PC-3 (cell line): ENCODE results near the gene HNRNPF. TPM values are rescaled to one million over a fixed set of nuclear protein-coding genes. Genes with fewer than 3 reads are reported as not detected.

Source experiments
- ATAC-seq: fragments of 200-7000 bp; cut with Tn5 transposase; 2 replicates; pipeline ENCODE4 v1.9.1; 2020; ENCODE audit warnings: mild to moderate bottlenecking, moderate library complexity
- BruUV-seq: library from RNA; stranded (reverse); fragments of 400-500 nt; replicated peaks from 2 replicates; lab custom pipeline; 2021; lab: Mats Ljungman, UMichigan
- CTCF ChIA-PET: fragments of 300-600 bp; sonication (Branson Sonifier 250); formaldehyde crosslinking; loops from one replicate; lab custom pipeline; 2022; ENCODE audit warnings: antibody characterized with exemption; lab: Charles Lee
- POLR2A ChIA-PET: fragments of 300-600 bp; sonication (Branson Sonifier 250); formaldehyde crosslinking; loops from one replicate; lab custom pipeline; 2022; ENCODE audit warnings: antibody characterized with exemption; ENCODE audit not compliant: unreplicated experiment; lab: Charles Lee
- DNase-seq: peaks from one replicate; pipeline ENCODE4 v3.0.0-alpha.2; 2015
- H2AFZ ChIP-seq: fragments of 300-600 bp; sonication (generic); 2 replicates; pipeline ENCODE4 v1.6.0; 2016; ENCODE audit warnings: antibody characterized with exemption, low read length
- H3F3A ChIP-seq: fragments of 300-600 bp; sonication (generic); one replicate; pipeline ENCODE4 v1.6.0; 2017; ENCODE audit warnings: antibody characterized with exemption, low read length, control low read depth, mild to moderate bottlenecking; ENCODE audit not compliant: unreplicated experiment
- H3K27ac ChIP-seq: fragments of 300-600 bp; sonication (generic); 2 replicates; pipeline ENCODE4 v1.5.1; 2016; ENCODE audit warnings: mild to moderate bottlenecking, low read length
- H3K27me3 ChIP-seq: fragments of 300-600 bp; sonication (generic); 2 replicates; pipeline ENCODE4 v1.6.1; 2016; ENCODE audit warnings: low read length, mixed read lengths
- H3K36me3 ChIP-seq: fragments of 300-600 bp; sonication (generic); 2 replicates; pipeline ENCODE4 v1.6.1; 2016; ENCODE audit warnings: low read depth, mixed run types, low read length, mixed read lengths
- H3K4me1 ChIP-seq: fragments of 300-600 bp; sonication (generic); 2 replicates; pipeline ENCODE4 v1.5.1; 2016; ENCODE audit warnings: low read length; ENCODE audit not compliant: insufficient read depth
- H3K4me2 ChIP-seq: fragments of 300-600 bp; sonication (generic); 2 replicates; pipeline ENCODE4 v1.6.0; 2016; ENCODE audit warnings: low read length
- H3K4me3 ChIP-seq: fragments of 300-600 bp; sonication (generic); 2 replicates; pipeline ENCODE4 v1.5.1; 2016; ENCODE audit warnings: mild to moderate bottlenecking, low read length, mixed read lengths
- H3K79me2 ChIP-seq: fragments of 300-600 bp; sonication (generic); 2 replicates; pipeline ENCODE4 v1.6.1; 2017; ENCODE audit warnings: low read length, mixed read lengths
- H3K9ac ChIP-seq: fragments of 300-600 bp; sonication (generic); 2 replicates; pipeline ENCODE4 v1.6.0; 2016; ENCODE audit warnings: mild to moderate bottlenecking, low read length
- H3K9me2 ChIP-seq: fragments of 300-600 bp; sonication (generic); replicated peaks from 2 replicates; pipeline ENCODE4 v1.6.1; 2016; ENCODE audit warnings: mixed run types, low read length, mixed read lengths
- H3K9me3 ChIP-seq: fragments of 300-600 bp; sonication (generic); 2 replicates; pipeline ENCODE4 v1.6.1; 2016; ENCODE audit warnings: low read length, mixed read lengths
- H4K20me1 ChIP-seq: fragments of 300-600 bp; sonication (generic); 2 replicates; pipeline ENCODE4 v1.6.1; 2016; ENCODE audit warnings: low read length, mixed read lengths
- CTCF ChIP-seq: fragments of 300-600 bp; sonication (generic); conservative IDR thresholded peaks from 2 replicates; pipeline ENCODE4 v1.5.1; 2017; ENCODE audit warnings: antibody characterized with exemption, low read depth, mild to moderate bottlenecking, low read length
- EZH2 ChIP-seq: fragments of 300-600 bp; sonication (generic); IDR thresholded peaks from one replicate; pipeline ENCODE4 v1.6.1; 2017; ENCODE audit warnings: antibody characterized with exemption, mild to moderate bottlenecking, low read length; ENCODE audit not compliant: unreplicated experiment
- EZH2phosphoT487 ChIP-seq: fragments of 300-600 bp; sonication (generic); IDR thresholded peaks from 2 replicates; pipeline ENCODE4 v1.6.1; 2018; ENCODE audit warnings: mild to moderate bottlenecking, antibody characterized with exemption, low read length, borderline replicate concordance
- intact Hi-C: fragments of 100-400 bp; cut with micrococcal nuclease; formaldehyde crosslinking; loops from 2 replicates; pipeline ENCODE4 v1.9.0; 2023
- total RNA-seq: library from RNA; depleted of rRNA; stranded (reverse); fragments of >200 nt; gene quantifications from 2 replicates; pipeline ENCODE4 v1.2.3, GENCODE V29; 2014

HNRNPF gene
- total RNA-seq, 1 experiment from 2014 or later: 421 TPM

DNA sequence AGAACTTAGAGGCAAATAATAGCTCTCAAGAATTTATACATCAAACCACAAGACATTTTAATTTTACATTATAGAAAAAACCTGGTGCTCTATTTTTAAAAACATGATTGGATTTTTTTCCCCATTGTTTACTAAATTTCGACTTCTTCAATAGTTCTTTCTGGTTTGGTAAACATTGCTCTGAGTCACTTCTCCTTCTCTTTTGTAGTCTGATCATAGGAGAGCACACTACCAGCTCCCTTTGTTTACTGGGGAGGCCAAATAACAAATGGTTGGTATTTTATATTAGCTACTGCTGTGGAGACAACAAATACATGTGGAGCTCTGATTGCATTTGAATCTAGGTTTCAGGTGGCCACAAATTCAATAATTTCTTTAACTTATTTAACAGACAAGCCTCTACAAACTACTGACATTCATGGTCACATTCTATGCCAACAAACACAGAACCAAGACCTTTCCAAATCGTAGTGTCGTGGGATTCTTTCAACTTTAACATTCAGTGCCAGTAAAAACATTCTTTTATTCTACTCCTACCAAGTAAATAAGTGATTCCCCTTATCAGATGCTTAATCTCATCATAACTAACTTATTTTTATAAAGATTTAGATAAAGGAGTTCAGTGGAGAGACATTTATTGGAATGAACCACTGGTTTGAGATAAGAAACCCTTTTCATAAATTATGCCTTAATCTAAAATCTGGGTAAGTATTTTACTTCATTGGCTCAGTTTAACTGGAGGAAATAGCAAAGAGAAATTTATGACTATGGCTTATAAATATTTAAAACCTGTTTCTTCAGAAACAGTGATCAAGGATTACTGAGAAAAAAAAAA, 55.3 kb downstream of the HNRNPF start:
- intact Hi-C loops: no loop called here
- H3K27me3 ChIP-seq: no peaks in the 10 kb centered on the region
- no peak overlapping the region for H3K9ac ChIP-seq
- H3K36me3 ChIP-seq: no peaks in the 10 kb centered on the region
- ChIA-PET POLR2A (no interaction called here), CTCF (interaction anchor here (0.6 kb wide), 1 partner anchor 62 kb away, joined by 3 read pairs; no protein-coding TSS in a partner anchor)
- H3K9me3 ChIP-seq: no peaks in the 10 kb centered on the region
- H3K79me2 ChIP-seq: no peaks in the 10 kb centered on the region
- peaks cover 53% of the 10 kb centered on the region for H3K4me1 ChIP-seq
- H3F3A ChIP-seq: no peaks in the 10 kb centered on the region
- H3K4me3 ChIP-seq: no peak overlapping the region
- no peak for TF ChIP-seq EZH2phosphoT487
- no peak for TF ChIP-seq CTCF
- TF ChIP-seq EZH2: no peak
- DNase-seq (peak; percentile 40), ATAC-seq (peak; percentile 16; the same call in 1 of the 2 replicates)
- no TSS peak for BruUV-seq
- H3K27ac ChIP-seq: peak overlapping the region; percentile 57
- H2AFZ ChIP-seq: peak overlapping the region; percentile 8; the same call in 1 of the 2 replicates
- no peaks in the 10 kb centered on the region for H3K9me2 ChIP-seq
- H4K20me1 ChIP-seq: no peaks in the 10 kb centered on the region
- H3K4me2 ChIP-seq: peak overlapping the region; percentile 42

DNA sequence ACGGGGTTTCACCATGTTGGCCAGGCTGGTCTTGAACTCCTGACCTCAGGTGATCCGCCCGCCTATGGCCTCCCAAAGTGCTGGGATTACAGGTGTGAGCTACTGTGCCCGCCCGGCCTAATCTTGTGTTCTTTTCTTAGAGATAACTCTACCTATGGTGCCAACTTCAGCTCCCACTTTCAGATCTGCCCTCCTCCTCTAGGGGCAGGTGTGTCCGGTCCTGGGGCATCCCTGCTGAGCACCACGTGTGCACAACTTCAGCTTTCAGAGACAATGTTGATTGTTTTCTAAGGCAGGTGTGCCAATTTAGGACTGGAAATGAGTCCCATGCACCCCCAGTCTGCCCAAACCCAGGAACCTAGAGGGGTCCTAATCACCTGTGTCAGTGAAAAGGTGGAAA, 56.0 kb downstream of the HNRNPF start:
- CTCF ChIA-PET: interaction anchor here (0.6 kb wide), 1 partner anchor 61 kb away, joined by 3 read pairs; no protein-coding TSS in a partner anchor
- Histone ChIP-seq H3K27ac (peak overlapping the region; percentile 57), H3K79me2 (no peaks in the 10 kb centered on the region), H3K4me1 (peaks cover 53% of the 10 kb centered on the region), H3K9me3 (no peaks in the 10 kb centered on the region), H3F3A (no peaks in the 10 kb centered on the region), H3K27me3 (no peaks in the 10 kb centered on the region), H3K9ac (no peak overlapping the region), H3K4me3 (no peak overlapping the region), H4K20me1 (no peaks in the 10 kb centered on the region), H2AFZ (no peak overlapping the region), H3K9me2 (no peaks in the 10 kb centered on the region), H3K36me3 (no peaks in the 10 kb centered on the region), H3K4me2 (no peak overlapping the region)
- BruUV-seq: no TSS peak
- no peak for ATAC-seq
- no peak for DNase-seq
- intact Hi-C loops: no loop called here
- TF ChIP-seq CTCF: 0 out of 2 replicates have a peak, but pooled peaks have one; percentile 15
- no peak for TF ChIP-seq EZH2
- POLR2A ChIA-PET: no interaction called here

DNA sequence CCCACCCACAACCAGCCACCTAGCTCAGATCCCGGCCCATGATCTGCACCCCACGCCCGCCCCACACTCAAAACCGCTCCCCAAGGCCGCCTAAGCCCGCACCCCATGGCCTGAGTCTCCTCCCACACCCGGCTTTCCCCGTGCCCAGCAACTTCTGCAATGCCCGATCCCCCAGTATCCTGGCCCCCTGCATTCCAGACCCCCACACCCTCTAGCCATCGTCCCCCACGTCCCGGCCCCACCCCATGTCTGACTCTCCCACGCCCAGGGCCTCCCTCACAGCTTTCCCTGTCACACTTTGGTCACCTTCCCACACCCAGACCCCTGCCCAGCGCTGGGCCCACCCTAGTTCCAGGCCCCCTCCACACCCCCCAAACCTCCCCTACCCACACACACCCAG, 57.7 kb downstream of the HNRNPF start:
- Histone ChIP-seq H3K9me3 (no peaks in the 10 kb centered on the region), H3K27ac (no peak overlapping the region), H3K4me1 (peaks cover 46% of the 10 kb centered on the region), H3K27me3 (no peaks in the 10 kb centered on the region), H3F3A (no peaks in the 10 kb centered on the region), H3K4me2 (no peak overlapping the region), H3K79me2 (no peaks in the 10 kb centered on the region), H3K9ac (no peak overlapping the region), H2AFZ (no peak overlapping the region), H3K9me2 (no peaks in the 10 kb centered on the region), H3K36me3 (no peaks in the 10 kb centered on the region), H3K4me3 (no peak overlapping the region), H4K20me1 (no peaks in the 10 kb centered on the region)
- intact Hi-C loops: no loop called here
- BruUV-seq: no TSS peak
- ChIA-PET POLR2A (no interaction called here), CTCF (no interaction called here)
- TF ChIP-seq CTCF (no peak), EZH2phosphoT487 (no peak), EZH2 (no peak)
- DNase-seq (no peak), ATAC-seq (no peak)
